GM21447 (cell line): ENCODE results near the gene GGTLC3.
"Not testable (repeated sequence)": the region's sequence is repeated elsewhere in the genome, so short reads cannot be mapped to it uniquely, and the experiment has no call there.

Source experiments
- ATAC-seq: cut with Tn5 transposase; IDR thresholded peaks from one replicate; pipeline ENCODE4 v1.9.1; 2021; ENCODE audit not compliant: unreplicated experiment

The GGTLC3 gene

DNA sequence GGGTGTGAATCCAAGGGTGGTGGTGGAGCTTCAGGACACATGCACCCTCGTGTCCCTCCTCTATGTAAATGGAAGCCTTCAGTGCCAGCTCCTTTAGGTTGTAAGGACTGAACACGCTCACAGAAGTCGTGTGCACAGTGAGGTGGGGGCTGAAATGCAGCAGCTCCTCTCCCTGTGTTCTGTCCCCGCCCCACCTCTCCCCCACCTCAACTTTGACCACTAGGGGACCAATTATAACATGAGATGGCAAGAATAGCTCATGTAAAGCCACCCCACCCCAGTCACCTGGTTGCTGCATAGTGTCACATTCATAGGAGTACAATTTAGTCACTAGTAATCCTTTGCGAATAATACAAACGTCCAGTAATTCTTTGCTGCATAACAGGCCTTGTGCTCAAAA is 4.8 kb upstream of the GGTLC3 start:
- ATAC-seq, result not testable (repeated sequence)

- not testable (repeated sequence) for ATAC-seq
Measured at GRCh38 chr22:18513454-18513853, 4.5 kb downstream of the GGTLC3 start.

DNA sequence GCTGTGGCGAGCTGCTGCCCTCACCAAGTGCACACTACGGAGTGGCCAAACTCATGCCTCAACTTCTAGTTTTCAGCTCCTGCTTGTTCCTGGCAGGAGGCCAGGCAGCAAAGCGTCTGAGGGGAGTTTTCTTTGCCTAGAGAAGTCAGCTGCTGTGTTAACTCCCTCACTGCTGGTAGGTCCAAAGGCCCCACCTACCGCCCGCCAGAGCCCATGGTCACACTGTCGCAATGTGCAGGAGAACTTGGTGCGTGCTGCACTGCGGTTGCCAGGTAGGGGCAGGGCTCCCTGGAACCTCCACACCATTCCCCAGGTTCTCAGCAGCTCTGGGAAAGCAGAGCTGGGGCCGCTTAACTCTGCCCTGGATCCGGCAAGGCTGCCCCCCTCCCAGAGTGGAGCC is 5.6 kb downstream of the GGTLC3 start:
- not testable (repeated sequence) for ATAC-seq

- ATAC-seq, result not testable (repeated sequence)
Measured at GRCh38 chr22:18511327-18511726, 6.6 kb downstream of the GGTLC3 start.

- not testable (repeated sequence) for ATAC-seq
Measured at GRCh38 chr22:18496227-18496626, 21.7 kb downstream of the GGTLC3 start.
